Activated naive CD4-positive, alpha-beta T cell treated with anti-CD3 and anti-CD28 coated beads, Interleukin-2, amount 10 ng/mL, durations not matched to agents 7 days and 5 days (primary cell): Measurements from ENCODE around the gene RADX.
"Not testable (repeated sequence)": the region's sequence is repeated elsewhere in the genome, so short reads cannot be mapped to it uniquely, and the experiment has no call there.

Experiments used
- CTCF ChIA-PET: fragments of 350-600 bp; sonication (Branson Sonifier 250); formaldehyde crosslinking; loops from one replicate; lab custom pipeline; 2021; ENCODE audit warnings: antibody characterized with exemption; lab: Charles Lee
- DNase-seq: peaks from one replicate; pipeline ENCODE4 v3.0.0-alpha.2; 2020
- H3K27ac Mint-ChIP-seq: one replicate; pipeline ENCODE4 v1.8.0; 2021; ENCODE audit warnings: mild to moderate bottlenecking, moderate library complexity, mixed read lengths
- H3K27me3 Mint-ChIP-seq: one replicate; pipeline ENCODE4 v1.8.0; 2021; ENCODE audit warnings: mild to moderate bottlenecking, mixed read lengths
- H3K36me3 Mint-ChIP-seq: one replicate; pipeline ENCODE4 v1.8.0; 2021; ENCODE audit warnings: mixed read lengths
- H3K4me1 Mint-ChIP-seq: one replicate; pipeline ENCODE4 v1.8.0; 2021; ENCODE audit warnings: mixed read lengths
- H3K4me3 Mint-ChIP-seq: one replicate; pipeline ENCODE4 v1.8.0; 2021; ENCODE audit warnings: mild to moderate bottlenecking, moderate library complexity, mixed read lengths
- H3K9me3 Mint-ChIP-seq: one replicate; pipeline ENCODE4 v1.8.0; 2021; ENCODE audit warnings: mixed read lengths

The RADX gene

DNA sequence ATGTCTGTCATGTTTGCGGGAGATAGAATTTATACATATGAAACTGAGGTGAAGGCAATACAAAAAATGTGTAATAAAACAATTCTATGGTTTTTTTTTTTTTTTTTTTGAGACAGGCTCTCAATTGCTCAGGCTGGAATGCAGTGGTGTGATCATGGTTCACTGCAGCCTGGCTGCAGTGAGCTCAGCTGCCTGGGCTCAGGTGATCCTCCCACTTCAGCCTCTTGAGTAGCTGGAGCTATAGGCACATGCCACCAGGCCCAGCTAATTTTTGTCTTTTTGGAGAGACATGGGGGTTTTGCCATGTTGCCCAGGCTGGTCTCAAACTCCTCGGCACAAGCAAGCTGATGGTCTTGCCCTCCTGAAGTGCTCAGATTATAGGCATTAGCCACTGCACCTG is 10.1 kb downstream of the RADX start:
- H3K4me3 Mint-ChIP-seq: no peak overlapping the region
- H3K27ac Mint-ChIP-seq: no peak overlapping the region

GRCh38 chrX:106626789-106627188 is 15.0 kb downstream of the RADX start:
- no peak for DNase-seq
- Mint-ChIP-seq H3K4me1 (no peaks in the 10 kb centered on the region), H3K4me3 (no peak overlapping the region), H3K27me3 (no peaks in the 10 kb centered on the region), H3K27ac (no peak overlapping the region), H3K9me3 (no peaks in the 10 kb centered on the region), H3K36me3 (no peaks in the 10 kb centered on the region)
- CTCF ChIA-PET: no interaction called here

More for the DNA sequence above, 10.1 kb downstream of the RADX start:
- H3K27me3 Mint-ChIP-seq: no peaks in the 10 kb centered on the region
- H3K9me3 Mint-ChIP-seq: no peaks in the 10 kb centered on the region
- H3K36me3 Mint-ChIP-seq: no peaks in the 10 kb centered on the region
- DNase-seq: no peak
- H3K4me1 Mint-ChIP-seq: no peaks in the 10 kb centered on the region
- CTCF ChIA-PET: interaction anchor here (2.9 kb wide), 1 partner anchor 141 kb away, joined by 17 read pairs; no protein-coding TSS in a partner anchor

- no peak for DNase-seq
- Mint-ChIP-seq H3K4me3 (no peak overlapping the region), H3K9me3 (no peaks in the 10 kb centered on the region), H3K36me3 (no peaks in the 10 kb centered on the region), H3K27me3 (no peaks in the 10 kb centered on the region), H3K27ac (no peak overlapping the region), H3K4me1 (no peaks in the 10 kb centered on the region)
- CTCF ChIA-PET: no interaction called here
Measured at GRCh38 chrX:106631615-106632014, 19.8 kb downstream of the RADX start.

GRCh38 chrX:106649523-106650428 is 38.0 kb downstream of the RADX start:
- no peaks in the 10 kb centered on the region for H3K27me3 Mint-ChIP-seq
- CTCF ChIA-PET: no interaction called here
- H3K9me3 Mint-ChIP-seq: no peaks in the 10 kb centered on the region
- no peak for DNase-seq
- H3K4me3 Mint-ChIP-seq: no peak overlapping the region
- peaks cover 3% of the 10 kb centered on the region for H3K36me3 Mint-ChIP-seq
- H3K27ac Mint-ChIP-seq: peak overlapping the region; percentile 33
- H3K4me1 Mint-ChIP-seq: peaks cover 8% of the 10 kb centered on the region

GRCh38 chrX:106653625-106654024 is 41.8 kb downstream of the RADX start:
- H3K4me3 Mint-ChIP-seq, CTCF ChIA-PET, DNase-seq, H3K4me1 Mint-ChIP-seq, H3K9me3 Mint-ChIP-seq, H3K36me3 Mint-ChIP-seq, H3K27me3 Mint-ChIP-seq, H3K27ac Mint-ChIP-seq: not testable (repeated sequence)

DNA sequence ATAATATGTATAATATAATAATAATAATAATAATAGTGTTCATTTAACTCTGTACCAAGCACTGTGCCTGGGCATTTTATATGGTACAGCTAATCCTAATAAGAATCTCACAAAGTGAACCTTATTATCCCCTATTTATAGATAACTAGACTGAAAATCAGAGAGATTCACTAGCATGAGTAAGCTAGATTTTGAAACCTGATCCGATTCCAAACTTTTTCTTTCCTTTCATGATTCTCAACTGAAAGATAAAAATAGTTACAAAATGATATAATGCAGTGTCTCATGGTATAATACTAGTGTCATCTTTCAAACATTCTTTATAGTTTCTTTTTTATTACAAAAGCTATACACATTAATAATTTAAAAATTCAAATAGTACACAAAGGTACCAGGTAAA is 58.9 kb downstream of the RADX start:
- no peak overlapping the region for H3K4me3 Mint-ChIP-seq
- DNase-seq: no peak
- no peaks in the 10 kb centered on the region for H3K4me1 Mint-ChIP-seq
- H3K9me3 Mint-ChIP-seq: no peaks in the 10 kb centered on the region
- no peak overlapping the region for H3K27ac Mint-ChIP-seq
- CTCF ChIA-PET: no interaction called here
- H3K27me3 Mint-ChIP-seq: no peaks in the 10 kb centered on the region
- H3K36me3 Mint-ChIP-seq: peaks cover 2% of the 10 kb centered on the region

DNA sequence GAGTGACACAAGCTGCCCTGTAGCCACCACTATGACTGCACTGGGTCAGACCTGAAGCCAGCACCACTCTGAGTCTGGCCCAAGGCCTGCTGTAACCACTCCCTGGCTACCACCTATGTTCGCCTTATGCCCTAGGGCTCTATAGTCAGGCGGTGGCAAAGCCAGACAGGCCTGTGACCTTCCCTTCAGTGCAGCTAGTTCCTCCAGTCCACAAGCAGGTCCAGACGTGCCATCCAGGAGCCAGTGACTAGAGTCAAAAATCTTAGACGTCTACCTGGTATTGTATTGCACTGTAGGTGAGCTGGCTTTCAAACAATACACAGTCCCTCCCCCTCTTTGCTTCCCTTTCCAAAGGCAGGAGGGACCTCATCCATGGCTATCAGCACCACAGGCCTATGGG is 60.7 kb downstream of the RADX start:
- peaks cover 2% of the 10 kb centered on the region for H3K36me3 Mint-ChIP-seq
- no peak overlapping the region for H3K4me3 Mint-ChIP-seq
- no peaks in the 10 kb centered on the region for H3K4me1 Mint-ChIP-seq
- no peak for DNase-seq
- CTCF ChIA-PET: no interaction called here
- H3K27me3 Mint-ChIP-seq: no peaks in the 10 kb centered on the region
- no peaks in the 10 kb centered on the region for H3K9me3 Mint-ChIP-seq
- H3K27ac Mint-ChIP-seq: no peak overlapping the region

- Mint-ChIP-seq H3K27ac (no peak overlapping the region), H3K36me3 (no peaks in the 10 kb centered on the region), H3K27me3 (no peaks in the 10 kb centered on the region), H3K4me1 (no peaks in the 10 kb centered on the region), H3K9me3 (no peaks in the 10 kb centered on the region), H3K4me3 (no peak overlapping the region)
- CTCF ChIA-PET: no interaction called here
- no peak for DNase-seq
Measured at GRCh38 chrX:106680716-106681115, 68.9 kb downstream of the RADX start.

DNA sequence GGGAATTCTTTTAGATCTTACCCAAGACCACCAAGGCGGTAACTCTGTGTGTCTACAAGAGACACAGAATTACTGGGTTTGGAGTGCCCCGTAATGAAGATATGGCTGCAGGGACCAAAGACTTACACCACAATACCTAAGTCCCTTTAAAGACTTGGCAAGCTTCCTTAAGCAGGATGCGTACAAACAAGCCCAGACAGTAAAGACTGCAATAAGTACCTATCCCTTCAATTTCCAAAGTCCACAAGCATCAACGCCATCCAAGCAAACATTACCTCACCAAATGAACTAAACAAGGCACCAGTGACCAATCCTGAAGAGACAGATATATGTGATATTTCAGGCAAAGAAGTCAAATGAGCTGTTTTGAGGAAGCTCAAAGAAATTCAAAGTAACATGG is 72.4 kb downstream of the RADX start:
- Mint-ChIP-seq H3K36me3 (no peaks in the 10 kb centered on the region), H3K4me1 (no peaks in the 10 kb centered on the region), H3K27me3 (no peaks in the 10 kb centered on the region), H3K9me3 (no peaks in the 10 kb centered on the region), H3K27ac (no peak overlapping the region), H3K4me3 (no peak overlapping the region)
- DNase-seq: no peak
- CTCF ChIA-PET: no interaction called here

GRCh38 chrX:106692425-106693065 is 80.8 kb downstream of the RADX start:
- Mint-ChIP-seq H3K9me3 (no peaks in the 10 kb centered on the region), H3K27ac (no peak overlapping the region), H3K4me1 (no peaks in the 10 kb centered on the region), H3K36me3 (no peaks in the 10 kb centered on the region), H3K4me3 (no peak overlapping the region), H3K27me3 (no peaks in the 10 kb centered on the region)
- CTCF ChIA-PET: no interaction called here
- no peak for DNase-seq

- Mint-ChIP-seq H3K4me3 (no peak overlapping the region), H3K9me3 (no peaks in the 10 kb centered on the region), H3K4me1 (no peaks in the 10 kb centered on the region), H3K27ac (no peak overlapping the region), H3K27me3 (no peaks in the 10 kb centered on the region), H3K36me3 (no peaks in the 10 kb centered on the region)
- DNase-seq: no peak
- CTCF ChIA-PET: no interaction called here
Measured at GRCh38 chrX:106696502-106696901, 84.7 kb downstream of the RADX start.

DNA sequence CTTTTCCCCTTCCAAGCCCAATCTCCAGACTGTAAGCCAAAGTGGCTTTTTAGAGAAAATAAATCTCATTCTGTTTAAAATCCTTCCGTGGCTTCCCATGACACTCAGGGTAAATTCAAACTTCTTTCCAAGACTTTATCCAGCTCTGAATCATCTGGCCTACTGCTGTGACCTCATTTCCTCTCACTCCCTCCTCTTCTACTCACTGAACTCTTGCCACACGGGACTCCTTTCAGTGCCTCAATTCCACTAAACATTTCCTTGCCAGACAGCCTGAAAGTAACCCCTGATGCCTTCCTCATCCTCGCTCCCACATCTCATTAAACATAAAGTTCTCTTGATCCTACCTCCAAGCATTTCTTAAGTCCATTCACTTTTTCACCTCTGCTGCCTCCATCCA is 86.9 kb downstream of the RADX start:
- no peaks in the 10 kb centered on the region for H3K27me3 Mint-ChIP-seq
- no peaks in the 10 kb centered on the region for H3K36me3 Mint-ChIP-seq
- DNase-seq: no peak
- no peaks in the 10 kb centered on the region for H3K9me3 Mint-ChIP-seq
- no peak overlapping the region for H3K27ac Mint-ChIP-seq
- H3K4me1 Mint-ChIP-seq: no peaks in the 10 kb centered on the region
- H3K4me3 Mint-ChIP-seq: no peak overlapping the region
- CTCF ChIA-PET: no interaction called here

- CTCF ChIA-PET: no interaction called here
- no peak for DNase-seq
- H3K9me3 Mint-ChIP-seq: no peaks in the 10 kb centered on the region
- H3K4me1 Mint-ChIP-seq: no peaks in the 10 kb centered on the region
- no peak overlapping the region for H3K4me3 Mint-ChIP-seq
- H3K27me3 Mint-ChIP-seq: no peaks in the 10 kb centered on the region
- H3K36me3 Mint-ChIP-seq: no peaks in the 10 kb centered on the region
- no peak overlapping the region for H3K27ac Mint-ChIP-seq
Measured at GRCh38 chrX:106702636-106703035, 90.9 kb downstream of the RADX start.

DNA sequence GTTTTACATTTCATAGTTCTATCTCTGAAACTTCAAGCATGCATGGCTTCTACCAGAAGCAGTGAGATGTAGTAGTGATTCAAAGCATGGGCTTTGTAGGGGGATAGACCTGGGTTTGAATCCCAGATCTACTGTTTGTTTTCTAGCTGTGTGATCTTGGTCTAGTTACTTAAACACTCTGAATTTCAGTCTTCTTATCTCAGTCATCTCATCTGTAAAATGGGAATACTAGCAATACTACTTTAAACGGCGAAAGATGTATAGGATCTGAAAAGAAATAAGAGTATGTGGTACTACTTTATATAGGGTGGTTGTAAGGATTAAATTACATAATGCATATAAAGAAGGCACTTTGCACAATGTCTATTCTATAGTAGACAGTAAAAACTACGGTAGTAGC is 94.7 kb downstream of the RADX start:
- Mint-ChIP-seq H3K27me3 (no peaks in the 10 kb centered on the region), H3K4me3 (no peak overlapping the region), H3K36me3 (no peaks in the 10 kb centered on the region), H3K4me1 (no peaks in the 10 kb centered on the region), H3K27ac (no peak overlapping the region), H3K9me3 (no peaks in the 10 kb centered on the region)
- CTCF ChIA-PET: no interaction called here
- DNase-seq: no peak
